GM10266 (cell line): ENCODE measurements around the gene TBX5.
"Not testable (repeated sequence)": the region's sequence is repeated elsewhere in the genome, so short reads cannot be mapped to it uniquely, and the experiment has no call there.

Source experiments
- DNase-seq: peaks from one replicate; pipeline ENCODE4 v3.0.0; 2012; ENCODE audit errors: extremely low spot score
- TF ChIP-seq, protein P1 (sequence below): IDR thresholded peaks from 2 replicates; pipeline ENCODE4 v1.5.1; 2012; ENCODE audit warnings: mild to moderate bottlenecking, low read depth; ENCODE audit not compliant: control insufficient read depth, insufficient read depth; ENCODE audit errors: missing control alignments

Gene TBX5

DNA sequence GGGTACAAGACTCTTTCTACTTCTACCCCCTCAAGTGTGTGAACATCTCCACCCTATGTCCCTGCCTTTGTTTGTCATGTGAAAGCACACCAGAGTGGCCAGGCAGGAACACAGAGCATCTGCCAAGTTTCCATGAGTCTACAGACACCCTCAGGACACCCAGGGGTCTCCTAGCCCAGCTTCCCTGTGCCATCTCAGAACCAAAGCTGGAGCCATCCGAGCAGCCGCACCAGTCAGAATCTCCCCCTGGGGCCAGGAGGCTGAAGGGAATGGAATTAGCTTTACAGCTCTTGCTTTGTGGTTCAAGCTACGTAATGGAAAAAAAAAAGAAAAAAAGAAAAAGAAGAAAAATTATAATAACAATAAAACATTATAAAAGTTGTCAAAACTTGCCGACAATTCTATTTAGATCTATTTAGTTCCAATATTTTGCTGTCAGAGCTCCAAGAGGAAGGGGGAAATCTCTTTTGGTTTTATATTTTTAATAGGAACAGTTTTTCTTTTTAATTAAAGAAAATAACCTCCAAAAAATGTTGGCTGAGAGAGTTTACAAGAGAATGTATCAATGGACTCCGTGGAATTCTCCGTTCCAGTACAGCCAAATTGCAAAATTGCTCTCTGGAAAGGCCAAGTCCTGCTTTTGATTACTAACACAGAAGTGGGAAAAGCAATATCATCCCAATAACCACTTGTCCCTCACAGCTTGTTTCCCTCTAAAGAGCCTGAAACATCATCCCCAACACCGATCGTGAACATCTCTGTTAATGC lies 37.1 kb downstream of the TBX5 start:
- no peak for DNase-seq
- TF ChIP-seq, protein P1, sequence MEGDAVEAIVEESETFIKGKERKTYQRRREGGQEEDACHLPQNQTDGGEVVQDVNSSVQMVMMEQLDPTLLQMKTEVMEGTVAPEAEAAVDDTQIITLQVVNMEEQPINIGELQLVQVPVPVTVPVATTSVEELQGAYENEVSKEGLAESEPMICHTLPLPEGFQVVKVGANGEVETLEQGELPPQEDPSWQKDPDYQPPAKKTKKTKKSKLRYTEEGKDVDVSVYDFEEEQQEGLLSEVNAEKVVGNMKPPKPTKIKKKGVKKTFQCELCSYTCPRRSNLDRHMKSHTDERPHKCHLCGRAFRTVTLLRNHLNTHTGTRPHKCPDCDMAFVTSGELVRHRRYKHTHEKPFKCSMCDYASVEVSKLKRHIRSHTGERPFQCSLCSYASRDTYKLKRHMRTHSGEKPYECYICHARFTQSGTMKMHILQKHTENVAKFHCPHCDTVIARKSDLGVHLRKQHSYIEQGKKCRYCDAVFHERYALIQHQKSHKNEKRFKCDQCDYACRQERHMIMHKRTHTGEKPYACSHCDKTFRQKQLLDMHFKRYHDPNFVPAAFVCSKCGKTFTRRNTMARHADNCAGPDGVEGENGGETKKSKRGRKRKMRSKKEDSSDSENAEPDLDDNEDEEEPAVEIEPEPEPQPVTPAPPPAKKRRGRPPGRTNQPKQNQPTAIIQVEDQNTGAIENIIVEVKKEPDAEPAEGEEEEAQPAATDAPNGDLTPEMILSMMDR, result no peak

DNA sequence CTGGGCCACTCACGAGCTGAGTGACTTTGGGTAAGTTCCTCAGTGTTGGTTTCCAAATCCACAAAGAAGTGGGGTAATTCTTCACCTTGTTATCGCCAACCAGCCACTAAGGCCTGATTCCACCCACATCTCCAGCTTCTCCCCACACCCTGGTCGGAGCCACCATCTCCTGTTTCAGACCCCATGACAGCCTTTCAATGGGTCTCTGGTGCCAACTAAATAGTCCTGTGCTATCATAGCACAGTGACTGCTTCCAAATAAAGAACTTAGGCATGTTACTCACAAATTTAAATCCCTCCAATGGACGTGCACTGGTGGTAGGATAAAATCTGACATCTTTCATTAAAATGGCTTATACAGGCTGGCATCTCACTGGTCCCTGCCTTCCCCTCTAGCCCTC lies 44.0 kb downstream of the TBX5 start:
- no peak for DNase-seq
- TF ChIP-seq, protein P1, result no peak

GRCh38 chr12:114361545-114361944 lies 44.4 kb downstream of the TBX5 start:
- TF ChIP-seq, protein P1, result no peak
- DNase-seq, result no peak

- DNase-seq, result no peak
- TF ChIP-seq, protein P1, result no peak
These were observed 45.5 kb downstream of the TBX5 start for GRCh38 chr12:114360485-114360884.

DNA sequence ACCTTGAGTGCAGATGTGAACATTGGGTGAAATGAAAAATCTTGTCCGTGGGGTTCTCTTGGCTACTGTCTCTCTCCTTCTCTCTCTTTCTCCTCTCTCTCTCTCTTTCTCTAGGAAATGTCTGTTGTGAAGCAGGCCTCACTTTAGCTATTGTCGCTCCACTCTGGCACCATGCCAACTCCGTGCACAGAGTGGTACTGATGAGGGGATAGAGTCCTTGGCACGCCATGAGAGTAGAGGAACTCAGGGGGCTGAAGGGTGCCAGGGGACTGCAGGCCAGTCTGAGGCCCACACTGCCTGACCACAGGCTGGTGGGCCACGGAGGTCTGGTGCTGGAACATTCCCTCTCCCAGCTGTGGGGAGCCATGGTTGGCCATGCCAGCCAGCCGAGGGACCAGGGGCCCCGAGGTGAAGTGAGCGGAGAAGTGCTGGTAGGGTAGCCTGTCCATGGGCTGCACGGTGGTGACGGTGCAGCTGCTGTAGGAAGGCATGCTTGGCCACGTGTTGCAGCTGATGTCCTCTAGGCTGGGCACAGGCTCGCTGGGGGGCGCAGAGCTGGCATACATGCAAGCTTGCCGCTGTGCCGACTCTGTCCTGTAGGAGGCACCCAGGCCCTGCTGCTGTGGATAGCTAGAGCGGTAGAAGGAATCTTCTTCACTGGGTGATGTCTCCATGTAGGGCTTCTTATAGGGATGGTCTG lies 50.4 kb downstream of the TBX5 start:
- TF ChIP-seq, protein P1, result peak; percentile 9
- no peak for DNase-seq

DNA sequence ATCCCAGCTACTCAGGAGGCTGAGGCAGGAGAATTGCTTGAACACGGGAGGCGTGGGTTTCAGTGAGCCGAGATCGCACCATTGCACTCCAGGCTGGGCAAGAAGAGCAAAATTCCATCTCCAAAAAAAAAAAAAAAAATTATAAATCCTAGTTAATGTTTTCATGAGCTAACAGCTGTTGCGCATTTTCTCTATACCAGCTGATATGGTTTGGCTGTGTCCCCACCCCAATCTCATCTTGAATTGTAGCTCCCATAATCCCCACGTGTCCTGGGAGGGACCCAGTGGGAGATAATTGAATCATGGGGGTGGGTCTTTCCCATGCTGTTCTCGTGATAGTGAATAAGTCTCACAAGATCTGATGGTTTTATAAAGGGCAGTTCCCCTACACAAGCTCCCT lies 56.7 kb downstream of the TBX5 start:
- DNase-seq, result not testable (repeated sequence)

GRCh38 chr12:114347861-114348260 lies 58.1 kb downstream of the TBX5 start:
- DNase-seq, result no peak

More at GRCh38 chr12:114347861-114348260, 58.1 kb downstream of the TBX5 start:
- TF ChIP-seq, protein P1, result no peak
